C1 segment of cervical spinal cord (tissue), 14 donors: ENCODE measurements around the gene TBC1D4.

Experiments used
- DNase-seq, 14 donors: peaks; one replicate each; lab custom pipeline; 2025; lab: John Stamatoyannopoulos, UW

Gene TBC1D4

DNA sequence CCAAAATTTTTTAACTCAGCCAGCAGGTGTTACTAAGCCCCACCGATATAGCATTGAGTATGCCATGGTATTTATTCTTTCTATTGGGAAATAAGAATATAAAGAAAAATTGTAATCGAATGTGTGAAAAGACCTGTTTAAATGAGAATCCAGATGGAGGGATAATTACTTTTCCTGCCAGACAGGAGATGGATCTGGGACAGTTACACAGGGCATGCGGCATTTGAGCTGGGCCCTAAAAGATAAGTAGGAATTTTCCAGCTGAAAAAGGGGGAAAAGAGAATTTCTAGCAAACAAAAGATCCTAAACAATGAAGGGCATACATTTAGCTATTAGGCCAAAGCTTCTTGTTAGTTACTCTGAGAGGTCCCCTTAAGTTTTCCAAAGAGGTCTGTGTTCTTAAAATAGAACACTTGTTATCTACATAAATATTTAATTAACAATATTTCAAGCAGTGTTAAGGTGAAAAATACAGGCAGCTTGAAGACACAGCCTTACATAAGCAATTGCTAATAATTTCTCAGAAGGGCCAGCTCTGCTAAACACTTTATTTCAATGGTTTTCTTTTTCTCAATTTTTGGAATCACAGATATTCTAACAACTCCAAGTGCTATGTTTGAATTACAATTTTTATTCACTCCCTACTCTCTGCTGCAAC, 63.7 kb downstream of the TBC1D4 start:
- peak in 1 of 14 donors; percentile 40 for DNase-seq

GRCh38 chr13:75417656-75418055, 64.3 kb downstream of the TBC1D4 start:
- DNase-seq, result peak in 1 of 14 donors; percentile 34

DNA sequence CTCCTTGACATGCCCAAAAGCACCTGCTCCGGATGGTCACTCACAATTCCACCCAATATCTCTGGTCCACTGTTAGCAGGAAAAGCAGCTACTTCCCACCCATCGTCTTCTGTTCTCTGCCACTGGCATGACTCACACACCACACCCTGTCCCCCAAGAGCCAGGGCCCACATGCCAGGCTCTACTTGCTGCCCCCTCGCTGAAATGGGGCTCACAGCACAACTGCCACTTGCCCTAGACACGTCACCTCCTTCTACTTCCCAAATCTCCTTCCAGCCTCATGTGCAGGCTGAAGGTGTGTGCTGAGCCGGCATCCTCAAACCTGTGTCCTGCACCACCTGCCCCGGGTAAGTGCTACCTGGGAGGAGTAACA, 65.0 kb downstream of the TBC1D4 start:
- no peak for DNase-seq

GRCh38 chr13:75416327-75417011, 65.5 kb downstream of the TBC1D4 start:
- DNase-seq, result no peak

- no peak for DNase-seq
Measured at GRCh38 chr13:75415694-75416093, 66.3 kb downstream of the TBC1D4 start.

GRCh38 chr13:75415171-75415570, 66.8 kb downstream of the TBC1D4 start:
- no peak for DNase-seq

DNA sequence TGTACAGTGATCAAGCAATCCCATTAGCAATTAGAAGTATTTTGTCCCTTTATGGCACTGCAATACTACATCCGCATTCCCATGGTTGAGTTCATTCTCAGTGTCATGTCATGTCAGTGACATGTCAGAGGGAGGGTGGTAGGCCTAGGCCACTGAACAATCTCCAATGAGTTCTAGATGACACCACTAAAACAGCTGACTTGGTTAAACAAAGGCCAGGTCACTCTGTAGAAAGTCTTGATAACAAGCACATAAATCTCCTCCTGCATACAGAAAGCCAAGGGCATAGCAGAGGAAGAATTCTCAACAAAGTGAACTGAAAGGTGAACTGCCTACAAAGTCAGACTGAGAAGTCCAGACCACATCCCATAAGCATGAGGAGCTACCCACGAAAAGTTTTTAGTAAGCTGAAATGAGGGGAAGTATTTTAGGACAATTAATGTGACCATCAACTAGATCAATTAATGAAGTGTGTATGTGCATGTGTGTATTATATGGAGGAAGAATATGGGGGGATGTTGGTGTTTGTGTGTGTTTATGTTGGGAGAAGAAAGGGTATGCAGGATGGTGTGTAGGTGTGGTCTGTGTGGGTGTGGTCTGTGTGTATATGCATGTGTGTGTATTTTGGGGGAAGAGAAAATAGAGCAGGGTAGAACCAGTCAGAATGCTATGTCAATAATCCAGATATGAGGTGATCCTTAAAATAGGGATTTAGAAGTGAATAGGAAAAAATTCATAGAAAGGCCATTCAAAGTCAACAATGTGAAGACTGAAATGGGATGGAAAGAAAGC, 67.7 kb downstream of the TBC1D4 start:
- no peak for DNase-seq

GRCh38 chr13:75411924-75412537, 69.9 kb downstream of the TBC1D4 start:
- no peak for DNase-seq

DNA sequence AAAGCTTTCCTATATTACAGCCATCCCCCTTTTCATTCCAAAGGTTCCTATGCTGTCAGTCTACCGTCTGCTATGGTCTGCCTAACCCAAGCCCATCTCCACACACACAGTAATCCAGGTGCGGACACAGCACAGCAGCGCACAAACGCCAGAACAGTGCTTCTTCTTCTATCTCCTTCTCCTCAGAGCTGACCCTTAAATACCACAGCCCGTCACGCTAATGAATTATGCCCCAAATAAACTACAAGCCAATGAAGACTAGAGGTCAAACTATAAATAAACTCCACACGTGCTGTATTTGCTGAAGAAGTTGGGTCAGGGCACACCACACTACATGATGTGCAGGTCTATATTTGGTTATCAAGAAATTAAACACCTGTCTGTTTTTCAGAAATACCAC, 71.8 kb downstream of the TBC1D4 start:
- no peak for DNase-seq

DNA sequence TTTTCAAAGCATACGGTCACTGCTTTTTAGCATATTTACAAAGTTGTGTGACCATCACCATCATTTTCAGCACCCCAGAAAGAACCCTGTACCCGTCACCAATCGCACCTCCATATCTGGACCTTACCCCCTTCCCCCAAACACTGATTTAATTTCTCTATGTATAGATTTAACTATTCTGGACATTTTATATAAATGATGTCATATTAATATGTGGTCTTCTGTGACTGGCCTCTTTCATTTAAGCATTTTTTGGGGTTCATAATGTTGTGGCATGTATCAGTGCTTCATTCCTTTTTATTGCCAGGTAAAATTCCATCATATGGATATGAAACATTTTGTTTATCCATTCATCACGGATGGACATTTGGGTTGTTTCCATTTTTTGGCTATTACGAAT, 74.0 kb downstream of the TBC1D4 start:
- DNase-seq, result no peak

DNA sequence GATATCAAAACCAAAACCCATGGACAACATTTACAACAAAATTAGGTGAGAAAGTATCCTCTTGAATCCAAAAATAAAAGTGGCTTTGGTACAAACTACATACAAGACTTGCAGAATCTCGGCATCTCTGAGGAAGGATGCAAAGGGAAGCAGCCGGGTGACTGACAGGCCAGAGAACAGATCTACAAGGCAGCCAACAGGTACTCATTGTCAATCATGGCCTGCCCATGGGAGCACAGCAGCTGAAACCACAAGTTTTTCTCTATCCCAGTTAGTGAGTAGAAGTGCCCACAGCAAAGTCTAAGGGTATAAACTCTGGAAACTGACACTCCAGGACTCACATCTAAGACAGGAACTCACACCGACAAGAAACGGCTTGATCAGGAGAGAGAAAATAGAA, 74.5 kb downstream of the TBC1D4 start:
- DNase-seq, result no peak

DNA sequence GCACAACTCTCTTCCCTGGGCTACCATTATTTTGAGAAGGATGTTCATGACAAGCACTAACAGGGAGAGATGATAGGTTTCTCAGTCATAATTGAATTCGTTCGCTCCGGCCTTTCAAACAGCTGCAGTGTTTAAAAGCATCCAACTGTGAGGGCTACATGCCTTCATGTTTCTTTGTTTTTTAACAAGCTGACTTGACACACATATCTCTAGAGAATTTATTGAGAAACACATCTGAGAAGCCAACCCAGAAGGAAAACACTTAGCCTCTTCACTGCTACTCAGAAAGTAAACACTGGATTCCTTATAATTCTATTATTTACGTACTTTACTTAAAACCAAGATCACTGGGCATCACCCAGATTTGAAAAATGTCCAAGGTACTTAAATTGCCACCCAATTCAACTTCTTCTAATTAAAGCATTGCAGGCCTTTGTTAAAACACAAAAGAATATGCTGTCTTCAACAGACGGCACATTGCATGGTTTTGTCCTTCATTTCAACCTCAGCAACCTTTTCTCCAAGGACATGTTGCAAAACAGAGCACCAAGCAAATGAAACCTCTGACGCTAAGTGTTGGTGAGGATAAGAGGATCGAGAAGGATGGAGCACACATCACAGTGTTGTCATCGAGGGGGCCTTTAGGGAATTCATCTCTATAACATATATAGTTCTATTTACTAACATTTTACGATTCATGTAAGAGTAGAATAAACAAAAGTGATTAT, 75.8 kb downstream of the TBC1D4 start:
- no peak for DNase-seq

DNA sequence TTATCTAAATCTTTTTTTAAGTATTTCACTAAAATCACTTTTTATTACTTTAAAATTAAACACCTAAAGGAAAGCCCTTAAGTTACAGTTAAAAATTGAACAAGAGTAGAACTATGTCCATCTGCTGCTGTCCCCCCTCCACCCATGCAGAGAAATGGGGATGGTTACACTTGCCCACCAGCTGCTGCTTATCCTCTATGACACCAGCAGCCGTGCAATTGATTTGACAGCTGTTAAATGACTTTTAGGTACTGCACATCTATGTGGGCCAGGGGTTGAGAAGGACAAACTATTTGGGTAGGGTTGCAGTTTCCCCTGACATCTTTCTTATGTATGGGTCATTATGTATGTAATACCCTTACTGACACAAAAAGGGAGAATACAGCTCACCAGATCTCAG, 77.2 kb downstream of the TBC1D4 start:
- DNase-seq, result no peak

GRCh38 chr13:75402787-75403186, 79.2 kb downstream of the TBC1D4 start:
- peak in 4 of 14 donors; percentile 6 to 42 (median 26) for DNase-seq

GRCh38 chr13:75400775-75401174, 81.2 kb downstream of the TBC1D4 start:
- no peak for DNase-seq

DNA sequence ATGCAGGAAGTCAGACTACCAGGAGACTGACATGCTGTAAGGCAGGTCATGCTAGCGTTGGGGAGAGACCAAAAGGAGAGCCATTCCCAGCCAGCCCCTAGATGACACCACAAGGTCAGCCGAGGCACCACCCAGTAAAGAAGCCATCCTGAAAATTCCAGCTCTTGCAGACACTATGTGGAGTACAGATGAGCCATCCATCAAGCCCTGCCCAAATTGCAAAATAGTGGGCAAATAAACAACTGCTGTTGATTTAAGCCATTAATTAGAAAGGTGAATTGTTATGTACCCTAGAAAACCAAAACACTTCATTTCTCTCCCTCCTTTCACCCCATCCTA, 82.1 kb downstream of the TBC1D4 start:
- no peak for DNase-seq

DNA sequence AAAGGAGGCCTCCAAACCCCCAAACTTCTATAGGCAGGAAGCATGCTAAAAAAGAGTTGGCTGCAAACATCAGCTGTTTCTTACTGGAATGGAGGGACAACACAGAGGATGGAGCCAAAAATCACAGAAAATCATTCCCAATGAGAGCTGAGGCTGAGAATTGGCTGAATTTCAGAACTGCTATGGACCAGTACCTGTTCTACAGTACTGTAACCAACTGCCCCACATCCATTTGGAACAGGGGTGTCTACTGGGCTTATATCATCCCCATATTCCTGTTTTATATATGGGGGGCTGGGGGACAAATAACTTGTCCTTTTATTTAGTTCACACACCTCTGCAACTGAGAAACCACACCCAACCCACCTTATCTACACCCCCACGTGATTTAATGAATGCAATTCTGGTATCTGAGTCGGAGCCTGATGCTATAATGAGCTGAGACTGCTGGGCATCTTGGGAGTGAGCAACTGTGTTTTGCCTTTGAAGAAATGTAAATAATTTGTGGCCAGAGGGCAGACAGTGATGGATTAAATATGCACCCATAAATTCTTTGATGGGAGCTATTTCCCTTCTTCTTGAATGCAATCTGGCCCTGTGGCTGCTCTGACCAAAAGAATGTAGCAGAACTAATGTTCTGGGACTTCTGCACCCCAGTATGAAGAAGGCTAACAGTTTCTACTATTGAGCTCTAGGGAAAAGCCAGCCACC, 82.6 kb downstream of the TBC1D4 start:
- no peak for DNase-seq

DNA sequence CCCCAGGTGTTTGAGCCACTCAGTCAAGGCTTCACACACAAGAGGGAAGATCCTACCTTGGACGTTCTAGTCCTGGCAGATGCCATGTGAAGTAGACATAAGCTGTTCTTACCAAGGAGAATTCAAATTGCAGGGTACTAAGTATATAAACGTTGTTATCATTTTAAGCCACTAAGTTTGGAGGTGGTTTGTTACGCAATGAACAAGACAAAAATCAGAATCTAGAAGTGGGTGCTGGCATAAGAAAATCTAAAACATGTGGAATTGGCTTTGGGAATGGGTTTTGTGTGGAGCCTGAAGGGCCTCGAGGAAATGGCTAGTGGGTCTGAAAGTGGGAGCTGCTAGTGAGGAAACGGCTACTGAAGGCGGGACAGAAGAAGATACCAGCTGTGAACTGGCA, 83.9 kb downstream of the TBC1D4 start:
- no peak for DNase-seq

- no peak for DNase-seq
Measured at GRCh38 chr13:75395901-75396300, 86.1 kb downstream of the TBC1D4 start.

GRCh38 chr13:75395066-75395465, 86.9 kb downstream of the TBC1D4 start:
- DNase-seq, result no peak
